Panc1 (cell line): Measurements from ENCODE around the gene RSPH1. TPM values are rescaled to one million over a fixed set of nuclear protein-coding genes. Genes with fewer than 3 reads are reported as not detected.

Experiments used
- ATAC-seq: fragments of 200-7000 bp; cut with Tn5 transposase; 2 replicates; pipeline ENCODE4 v1.9.1; 2020; ENCODE audit warnings: mild to moderate bottlenecking, moderate library complexity
- BruUV-seq: library from RNA; stranded (reverse); fragments of 400-500 nt; replicated peaks from 2 replicates; lab custom pipeline; 2021; lab: Mats Ljungman, UMichigan
- CTCF ChIA-PET: fragments of 300-600 bp; sonication (Branson Sonifier 250); formaldehyde crosslinking; loops from one replicate; lab custom pipeline; 2022; ENCODE audit warnings: antibody characterized with exemption; lab: Charles Lee
- POLR2A ChIA-PET: fragments of 300-600 bp; sonication (Branson Sonifier 250); formaldehyde crosslinking; loops from one replicate; lab custom pipeline; 2022; ENCODE audit warnings: antibody characterized with exemption; lab: Charles Lee
- DNase-seq: peaks from one replicate; pipeline ENCODE4 v3.0.0-alpha.2; 2010; ENCODE audit warnings: low read depth, low spot score
- H3K27ac ChIP-seq: 2 replicates; pipeline ENCODE4 v1.5.1; 2011; ENCODE audit warnings: mild to moderate bottlenecking, low read length, inconsistent platforms
- H3K27me3 ChIP-seq: fragments of 200-500 bp; sonication (Bioruptor generic); 2 replicates; pipeline ENCODE4 v1.6.0; 2014; ENCODE audit warnings: low read length, inconsistent platforms; ENCODE audit not compliant: control insufficient read depth, insufficient read depth
- H3K36me3 ChIP-seq: fragments of 200-500 bp; sonication (Bioruptor generic); 2 replicates; pipeline ENCODE4 v1.5.1; 2014; ENCODE audit warnings: inconsistent platforms, mild to moderate bottlenecking, low read length, moderate library complexity; ENCODE audit not compliant: control insufficient read depth, insufficient read depth
- H3K4me1 ChIP-seq: 2 replicates; pipeline ENCODE4 v1.5.1; 2011; ENCODE audit warnings: inconsistent platforms, mild to moderate bottlenecking, low read length, moderate library complexity; ENCODE audit not compliant: control insufficient read depth, insufficient read depth
- H3K4me3 ChIP-seq, 2 experiments: 2 replicates each; pipeline ENCODE4 v1.5.1; 2011 to 2012; ENCODE audit warnings: low read depth in 2 of 2, low read length in 2 of 2, mild to moderate bottlenecking in 2 of 2, inconsistent platforms in 1 of 2, moderate library complexity in 1 of 2
- H3K9me3 ChIP-seq: fragments of 200-500 bp; sonication (Bioruptor generic); 2 replicates; pipeline ENCODE4 v1.5.1; 2014; ENCODE audit warnings: low read depth, mild to moderate bottlenecking, inconsistent platforms, low read length, moderate library complexity; ENCODE audit not compliant: control insufficient read depth, insufficient read depth
- POLR2AphosphoS5 ChIP-seq: IDR thresholded peaks from 2 replicates; pipeline ENCODE4 v1.6.1; 2012; ENCODE audit warnings: mild to moderate bottlenecking, low read depth, low read length, moderate library complexity
- SIN3A ChIP-seq: IDR thresholded peaks from 2 replicates; pipeline ENCODE4 v1.6.1; 2012; ENCODE audit warnings: low read depth, mild to moderate bottlenecking, low read length, moderate library complexity, borderline replicate concordance; ENCODE audit not compliant: insufficient read depth
- TCF7L2 ChIP-seq: IDR thresholded peaks from 2 replicates; pipeline ENCODE4 v1.6.1; 2011; ENCODE audit warnings: mild to moderate bottlenecking, low read depth, low read length, inconsistent platforms
- in situ Hi-C: cut with HindIII; loops from 2 replicates; pipeline ENCODE4 v1.10.0; 2016; ENCODE audit warnings: low sequenced_read_pairs, low pct_unique_long_range_greater_than_20kb
- intact Hi-C: fragments of 100-400 bp; cut with micrococcal nuclease; formaldehyde crosslinking; loops from one replicate; pipeline ENCODE4 v1.10.0; 2022; ENCODE audit not compliant: unreplicated experiment
- total RNA-seq: library from RNA; stranded (reverse); gene quantifications from one replicate; pipeline ENCODE4 v1.2.1, GENCODE V29; 2021; ENCODE audit not compliant: unreplicated experiment
- TF ChIP-seq, protein P1 (sequence below), 2 experiments: IDR thresholded peaks; 2 replicates each; pipeline ENCODE4 v1.6.1; 2011 to 2012; ENCODE audit warnings: low read depth in 2 of 2, control low read depth in 1 of 2, low read length in 1 of 2, mild to moderate bottlenecking in 1 of 2, moderate library complexity in 1 of 2; ENCODE audit not compliant: insufficient read depth in 1 of 2
- TF ChIP-seq, protein P2 (sequence below): fragments of 450-650 bp; IDR thresholded peaks from 2 replicates; pipeline ENCODE4 v1.5.1; 2017; ENCODE audit warnings: mild to moderate bottlenecking

The RSPH1 gene
- total RNA-seq, 1 experiment from 2014 or later: 0.46 TPM

DNA sequence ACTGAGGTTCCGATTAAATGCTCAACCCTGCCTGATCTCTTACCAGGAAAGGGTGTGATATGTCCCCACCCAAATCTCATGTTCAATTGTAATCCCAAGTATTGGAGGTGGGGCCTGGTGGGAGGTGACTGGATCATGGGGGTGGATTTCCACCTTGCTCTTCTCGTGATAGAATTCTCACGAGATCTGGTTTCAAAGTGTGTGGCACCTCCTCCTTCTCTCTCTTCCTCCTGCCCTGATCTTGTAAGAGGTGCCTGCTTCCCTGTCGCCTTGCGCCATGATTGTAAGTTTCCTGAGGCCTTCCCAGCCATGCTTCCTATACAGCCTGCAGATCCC, 34.9 kb downstream of the RSPH1 start:
- no TSS peak for BruUV-seq
- intact Hi-C loops (no loop called here), in situ Hi-C loops (no loop called here)
- ATAC-seq (no peak), DNase-seq (no peak)
- Histone ChIP-seq H3K27ac (no peak overlapping the region), H3K4me3 (no peak overlapping the region), H3K9me3 (no peaks in the 10 kb centered on the region), H3K36me3 (no peaks in the 10 kb centered on the region), H3K27me3 (no peaks in the 10 kb centered on the region), H3K4me1 (no peaks in the 10 kb centered on the region)
- no peak for TF ChIP-seq POLR2AphosphoS5
- POLR2A ChIA-PET: no interaction called here
- CTCF ChIA-PET: no interaction called here

DNA sequence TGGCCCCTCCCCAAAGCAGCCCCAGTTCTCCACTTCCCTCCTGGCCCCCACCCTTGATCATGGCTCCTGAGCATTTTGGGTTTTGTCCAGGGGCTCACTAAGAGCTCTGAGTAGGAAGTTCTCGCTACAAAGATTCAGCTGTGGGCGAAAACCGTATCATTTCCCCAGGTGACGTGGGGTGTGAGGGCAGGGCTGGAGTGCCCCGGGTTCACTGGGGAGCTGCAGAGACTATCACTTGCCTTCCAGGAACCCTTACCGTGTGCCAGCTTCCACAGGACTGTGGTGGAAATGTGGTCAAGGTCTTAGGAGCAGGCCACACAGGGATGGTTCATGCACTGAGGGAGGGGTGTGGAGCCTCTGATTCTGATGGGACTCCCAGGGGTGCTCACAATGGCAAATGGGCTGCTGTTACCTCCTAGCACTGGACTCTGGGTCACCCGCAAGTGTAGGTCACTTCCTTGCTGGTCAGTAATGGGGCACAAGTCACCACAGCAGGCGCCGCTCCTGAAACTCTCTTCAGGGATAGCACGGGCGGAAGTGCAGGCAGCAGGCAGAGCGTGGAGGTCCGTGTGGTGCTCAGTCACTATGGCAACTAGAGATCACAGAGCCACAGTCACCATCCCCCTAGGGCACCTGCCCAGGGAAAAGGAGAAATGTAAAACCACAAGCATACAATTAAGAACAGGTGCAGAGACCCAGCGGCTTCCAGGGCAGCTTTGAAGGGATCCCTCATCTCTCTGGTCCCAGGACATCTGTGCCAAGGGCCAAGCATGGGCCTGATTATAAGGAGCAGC, 35.4 kb downstream of the RSPH1 start:
- no peaks in the 10 kb centered on the region for H3K9me3 ChIP-seq
- TF ChIP-seq POLR2AphosphoS5 (no peak), SIN3A (no peak), TCF7L2 (no peak)
- TF ChIP-seq, protein P1, sequence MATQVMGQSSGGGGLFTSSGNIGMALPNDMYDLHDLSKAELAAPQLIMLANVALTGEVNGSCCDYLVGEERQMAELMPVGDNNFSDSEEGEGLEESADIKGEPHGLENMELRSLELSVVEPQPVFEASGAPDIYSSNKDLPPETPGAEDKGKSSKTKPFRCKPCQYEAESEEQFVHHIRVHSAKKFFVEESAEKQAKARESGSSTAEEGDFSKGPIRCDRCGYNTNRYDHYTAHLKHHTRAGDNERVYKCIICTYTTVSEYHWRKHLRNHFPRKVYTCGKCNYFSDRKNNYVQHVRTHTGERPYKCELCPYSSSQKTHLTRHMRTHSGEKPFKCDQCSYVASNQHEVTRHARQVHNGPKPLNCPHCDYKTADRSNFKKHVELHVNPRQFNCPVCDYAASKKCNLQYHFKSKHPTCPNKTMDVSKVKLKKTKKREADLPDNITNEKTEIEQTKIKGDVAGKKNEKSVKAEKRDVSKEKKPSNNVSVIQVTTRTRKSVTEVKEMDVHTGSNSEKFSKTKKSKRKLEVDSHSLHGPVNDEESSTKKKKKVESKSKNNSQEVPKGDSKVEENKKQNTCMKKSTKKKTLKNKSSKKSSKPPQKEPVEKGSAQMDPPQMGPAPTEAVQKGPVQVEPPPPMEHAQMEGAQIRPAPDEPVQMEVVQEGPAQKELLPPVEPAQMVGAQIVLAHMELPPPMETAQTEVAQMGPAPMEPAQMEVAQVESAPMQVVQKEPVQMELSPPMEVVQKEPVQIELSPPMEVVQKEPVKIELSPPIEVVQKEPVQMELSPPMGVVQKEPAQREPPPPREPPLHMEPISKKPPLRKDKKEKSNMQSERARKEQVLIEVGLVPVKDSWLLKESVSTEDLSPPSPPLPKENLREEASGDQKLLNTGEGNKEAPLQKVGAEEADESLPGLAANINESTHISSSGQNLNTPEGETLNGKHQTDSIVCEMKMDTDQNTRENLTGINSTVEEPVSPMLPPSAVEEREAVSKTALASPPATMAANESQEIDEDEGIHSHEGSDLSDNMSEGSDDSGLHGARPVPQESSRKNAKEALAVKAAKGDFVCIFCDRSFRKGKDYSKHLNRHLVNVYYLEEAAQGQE (IDR thresholded peaks at IDR 0.05; ENCODE audit: insufficient read depth in 1 of 2, low read depth in 2 of 2, low read length in 1 of 2): no peak
- TF ChIP-seq, protein P2, sequence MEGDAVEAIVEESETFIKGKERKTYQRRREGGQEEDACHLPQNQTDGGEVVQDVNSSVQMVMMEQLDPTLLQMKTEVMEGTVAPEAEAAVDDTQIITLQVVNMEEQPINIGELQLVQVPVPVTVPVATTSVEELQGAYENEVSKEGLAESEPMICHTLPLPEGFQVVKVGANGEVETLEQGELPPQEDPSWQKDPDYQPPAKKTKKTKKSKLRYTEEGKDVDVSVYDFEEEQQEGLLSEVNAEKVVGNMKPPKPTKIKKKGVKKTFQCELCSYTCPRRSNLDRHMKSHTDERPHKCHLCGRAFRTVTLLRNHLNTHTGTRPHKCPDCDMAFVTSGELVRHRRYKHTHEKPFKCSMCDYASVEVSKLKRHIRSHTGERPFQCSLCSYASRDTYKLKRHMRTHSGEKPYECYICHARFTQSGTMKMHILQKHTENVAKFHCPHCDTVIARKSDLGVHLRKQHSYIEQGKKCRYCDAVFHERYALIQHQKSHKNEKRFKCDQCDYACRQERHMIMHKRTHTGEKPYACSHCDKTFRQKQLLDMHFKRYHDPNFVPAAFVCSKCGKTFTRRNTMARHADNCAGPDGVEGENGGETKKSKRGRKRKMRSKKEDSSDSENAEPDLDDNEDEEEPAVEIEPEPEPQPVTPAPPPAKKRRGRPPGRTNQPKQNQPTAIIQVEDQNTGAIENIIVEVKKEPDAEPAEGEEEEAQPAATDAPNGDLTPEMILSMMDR: no peak
- no peaks in the 10 kb centered on the region for H3K4me1 ChIP-seq
- H3K27me3 ChIP-seq: no peaks in the 10 kb centered on the region
- no peak for DNase-seq
- H3K36me3 ChIP-seq: no peaks in the 10 kb centered on the region
- no peak for ATAC-seq
- BruUV-seq: no TSS peak
- H3K4me3 ChIP-seq: no peak overlapping the region
- no peak overlapping the region for H3K27ac ChIP-seq
- intact Hi-C loops: no loop called here
- ChIA-PET POLR2A (no interaction called here), CTCF (interaction anchor here (0.7 kb wide), 1 partner anchor 19 kb away, joined by 4 read pairs; no protein-coding TSS in a partner anchor)
- in situ Hi-C loops: no loop called here

DNA sequence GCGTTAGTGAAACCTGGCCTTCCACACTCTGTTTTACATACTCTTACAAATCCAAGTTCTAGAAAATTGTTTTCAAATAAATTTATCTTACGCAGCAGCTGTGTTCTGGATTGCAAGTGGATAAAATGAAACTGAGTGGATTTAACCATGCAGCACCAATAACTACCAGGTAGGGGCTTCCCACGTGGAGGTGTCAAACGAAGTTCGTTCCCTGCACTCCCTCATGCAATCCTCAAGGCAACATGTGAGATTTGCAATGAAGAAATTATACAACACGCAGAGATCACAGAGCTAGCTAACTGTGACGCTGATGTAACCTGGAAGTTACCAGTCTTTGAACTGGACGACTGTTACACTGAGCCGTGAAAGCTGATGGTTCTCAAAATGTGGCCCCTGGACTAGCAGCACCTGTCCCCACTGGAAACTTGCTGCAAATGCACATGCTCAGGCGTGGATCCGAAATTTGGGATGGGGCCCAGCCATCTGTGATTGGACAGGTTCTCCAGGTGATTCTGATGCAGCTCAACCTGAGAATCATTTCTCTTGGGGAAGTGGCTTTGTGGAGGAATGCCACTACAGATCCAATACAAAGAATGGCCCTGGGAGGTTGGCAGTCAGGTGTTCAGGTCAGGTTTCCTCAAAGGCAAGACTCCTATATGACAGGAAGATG, 36.3 kb downstream of the RSPH1 start:
- in situ Hi-C loops: no loop called here
- H3K4me3 ChIP-seq: no peak overlapping the region
- H3K9me3 ChIP-seq: no peaks in the 10 kb centered on the region
- no peak for DNase-seq
- no peak for ATAC-seq
- intact Hi-C loops: no loop called here
- TF ChIP-seq, protein P2: no peak
- TF ChIP-seq SIN3A: no peak
- TF ChIP-seq POLR2AphosphoS5: no peak
- TF ChIP-seq TCF7L2: no peak
- TF ChIP-seq, protein P1 (IDR thresholded peaks at IDR 0.05; ENCODE audit: insufficient read depth in 1 of 2, low read depth in 2 of 2, low read length in 1 of 2): no peak
- no peak overlapping the region for H3K27ac ChIP-seq
- H3K27me3 ChIP-seq: no peaks in the 10 kb centered on the region
- ChIA-PET CTCF (no interaction called here), POLR2A (no interaction called here)
- BruUV-seq: no TSS peak
- H3K36me3 ChIP-seq: no peaks in the 10 kb centered on the region
- H3K4me1 ChIP-seq: no peaks in the 10 kb centered on the region
